Renal cortical epithelial cell (primary cell): ENCODE measurements around the gene FCRL3. TPM values are rescaled to one million over a fixed set of nuclear protein-coding genes. Genes with fewer than 3 reads are reported as not detected.
A peak's percentile ranks its signal among the peaks of the same experiment; 100 is the strongest.
"Not testable (repeated sequence)": the region's sequence is repeated elsewhere in the genome, so short reads cannot be mapped to it uniquely, and the experiment has no call there.

Experiments
- DNase-seq: peaks from one replicate; pipeline ENCODE4 v3.0.0-alpha.2; 2011; ENCODE audit warnings: low read depth
- total RNA-seq: library from RNA; depleted of rRNA; stranded (reverse); fragments of >200 nt; gene quantifications from 2 replicates; pipeline ENCODE4 v1.2.3, GENCODE V29; 2014

Gene FCRL3, protein sequence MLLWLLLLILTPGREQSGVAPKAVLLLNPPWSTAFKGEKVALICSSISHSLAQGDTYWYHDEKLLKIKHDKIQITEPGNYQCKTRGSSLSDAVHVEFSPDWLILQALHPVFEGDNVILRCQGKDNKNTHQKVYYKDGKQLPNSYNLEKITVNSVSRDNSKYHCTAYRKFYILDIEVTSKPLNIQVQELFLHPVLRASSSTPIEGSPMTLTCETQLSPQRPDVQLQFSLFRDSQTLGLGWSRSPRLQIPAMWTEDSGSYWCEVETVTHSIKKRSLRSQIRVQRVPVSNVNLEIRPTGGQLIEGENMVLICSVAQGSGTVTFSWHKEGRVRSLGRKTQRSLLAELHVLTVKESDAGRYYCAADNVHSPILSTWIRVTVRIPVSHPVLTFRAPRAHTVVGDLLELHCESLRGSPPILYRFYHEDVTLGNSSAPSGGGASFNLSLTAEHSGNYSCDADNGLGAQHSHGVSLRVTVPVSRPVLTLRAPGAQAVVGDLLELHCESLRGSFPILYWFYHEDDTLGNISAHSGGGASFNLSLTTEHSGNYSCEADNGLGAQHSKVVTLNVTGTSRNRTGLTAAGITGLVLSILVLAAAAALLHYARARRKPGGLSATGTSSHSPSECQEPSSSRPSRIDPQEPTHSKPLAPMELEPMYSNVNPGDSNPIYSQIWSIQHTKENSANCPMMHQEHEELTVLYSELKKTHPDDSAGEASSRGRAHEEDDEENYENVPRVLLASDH
- not detected in 2 replicates for total RNA-seq

DNA sequence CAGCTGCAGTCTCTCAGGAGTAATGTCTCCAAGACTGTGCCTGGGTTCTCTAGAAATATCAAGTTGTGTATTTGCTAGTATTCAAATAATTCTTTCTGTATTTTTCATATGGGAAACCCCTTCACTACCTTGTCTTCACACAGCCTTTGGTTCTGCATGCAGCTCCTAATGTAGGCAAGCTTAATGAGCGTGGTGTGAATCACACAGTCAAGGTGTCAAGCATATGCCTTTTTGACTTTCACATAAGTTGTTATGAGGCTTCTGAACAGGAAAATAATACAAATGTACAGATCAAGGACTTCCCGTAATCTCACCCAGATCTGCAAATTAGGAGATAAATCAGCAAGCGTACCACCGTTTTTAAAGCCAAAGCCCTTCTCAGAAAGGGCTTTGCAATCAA lies at the start of gene FCRL3:
Gene FCRL3 (minus strand): TSS at position 38 of the 400 bp plus-strand sequence. CDS start 280 bp downstream, outside the sequence.
- DNase-seq, result no peak

DNA sequence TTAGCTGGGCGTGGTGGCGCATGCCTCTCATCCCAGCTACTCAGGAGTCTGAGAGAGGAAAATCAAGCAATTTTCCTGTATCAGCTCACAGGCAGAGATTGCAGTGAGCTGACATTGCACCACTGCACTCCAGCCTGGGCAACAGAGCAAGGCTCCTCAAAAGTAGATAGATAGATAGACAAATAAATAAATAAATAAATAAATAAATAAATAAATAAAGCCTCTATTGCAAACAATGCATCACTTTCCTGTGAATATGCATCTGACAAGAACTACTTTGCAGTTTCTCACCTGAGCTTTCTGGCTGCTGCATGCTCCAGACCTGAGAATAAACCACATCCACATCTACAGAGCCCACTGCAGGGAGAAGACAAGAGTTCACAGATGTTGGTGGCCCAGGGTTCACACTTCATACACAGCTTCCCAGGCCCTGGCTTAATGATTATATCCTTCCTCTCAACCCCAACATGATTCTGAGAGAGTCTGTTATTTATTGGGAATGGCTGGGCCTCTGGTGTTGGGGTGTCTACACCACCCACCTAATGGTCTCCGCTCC lies 47.8 kb upstream of the FCRL3 start:
- DNase-seq, result no peak

DNA sequence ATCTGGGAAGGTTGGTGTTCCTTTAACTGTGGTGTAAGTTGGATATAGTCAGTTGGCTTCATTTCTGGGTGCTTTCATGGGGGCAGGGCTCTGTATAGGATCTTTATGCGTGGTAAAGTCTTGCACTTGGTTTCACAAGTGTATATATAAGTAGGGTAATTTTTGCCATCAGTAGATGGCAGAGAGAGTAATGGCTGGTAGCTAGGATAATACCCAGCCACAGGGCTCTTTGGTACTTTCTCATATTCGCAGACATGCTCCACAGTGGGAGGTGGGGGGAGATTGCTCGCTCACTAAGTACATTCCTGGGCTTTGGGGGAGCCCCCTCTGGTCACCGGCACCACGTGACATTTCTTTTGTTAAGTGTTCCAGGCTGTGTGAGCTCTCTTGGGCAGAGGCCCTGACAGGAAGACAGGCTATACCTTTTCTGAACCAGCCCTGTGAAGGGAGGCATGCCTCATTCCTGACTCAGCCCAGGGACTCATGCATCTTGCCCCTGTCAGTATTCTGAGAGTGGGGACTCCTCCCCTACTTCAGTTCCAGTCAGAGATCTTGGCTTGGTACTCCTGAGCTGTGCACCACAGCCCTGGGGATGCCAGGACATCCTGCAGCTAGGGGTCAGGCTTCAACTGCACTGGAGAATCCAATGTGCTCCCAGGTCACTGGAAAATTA lies 38.8 kb upstream of the FCRL3 start:
- DNase-seq, result peak; percentile 21

DNA sequence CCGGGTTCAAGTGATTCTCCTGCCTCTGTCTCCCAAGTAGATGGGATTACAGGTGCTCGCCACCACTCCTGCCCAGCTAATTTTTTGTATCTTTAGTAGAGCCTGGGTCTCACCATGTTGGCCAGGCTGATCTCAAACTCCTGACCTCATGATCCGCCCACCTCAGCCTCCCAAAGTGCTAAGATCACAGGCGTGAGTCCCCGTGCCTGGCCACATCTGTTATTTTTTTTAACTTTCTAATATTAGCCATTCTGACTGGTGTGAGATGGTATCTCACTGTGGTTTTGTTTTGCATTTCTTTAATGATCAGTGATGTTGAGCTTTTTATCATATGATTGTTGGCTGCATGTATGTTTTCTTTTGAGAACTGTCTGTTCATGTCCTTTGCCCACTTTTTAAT lies 35.4 kb upstream of the FCRL3 start:
- not testable (repeated sequence) for DNase-seq

DNA sequence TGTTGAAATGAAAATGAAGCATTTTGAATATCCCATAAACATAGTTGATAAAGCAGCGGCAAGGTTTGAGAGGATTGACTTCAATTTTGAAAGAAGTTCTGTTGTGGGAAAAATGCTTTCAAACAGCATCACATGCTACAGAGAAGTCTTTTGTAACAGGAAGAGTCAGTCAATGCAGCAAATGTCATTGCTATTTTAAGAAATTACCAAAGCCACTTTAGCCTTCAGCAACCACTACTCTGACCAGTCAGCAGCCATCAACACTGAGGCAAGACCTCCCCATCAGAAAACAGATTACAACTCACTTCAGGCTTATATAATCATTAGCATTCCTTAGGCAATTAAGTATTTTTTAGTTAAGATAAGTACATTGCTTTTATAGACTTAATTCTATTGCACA lies 33.8 kb upstream of the FCRL3 start:
- no peak for DNase-seq

DNA sequence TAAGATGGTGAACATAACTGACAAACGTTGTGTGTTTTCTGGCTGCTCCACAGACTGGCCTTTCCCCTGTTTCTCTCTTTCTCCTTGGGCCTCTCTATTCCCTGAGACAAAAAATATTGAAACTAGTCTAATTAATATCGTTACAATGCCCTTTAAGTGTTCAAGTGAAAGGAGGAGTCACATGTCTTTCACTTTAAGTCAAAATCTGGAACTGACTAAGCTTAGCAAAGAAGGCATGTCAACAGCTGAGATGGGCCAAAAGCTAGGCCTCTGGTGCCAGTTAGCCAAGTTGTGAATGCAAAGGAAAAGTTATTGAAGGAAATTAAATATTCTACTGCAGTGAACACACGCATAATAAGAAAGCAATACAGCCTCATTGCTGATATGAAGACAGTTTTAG lies 32.2 kb upstream of the FCRL3 start:
- no peak for DNase-seq

DNA sequence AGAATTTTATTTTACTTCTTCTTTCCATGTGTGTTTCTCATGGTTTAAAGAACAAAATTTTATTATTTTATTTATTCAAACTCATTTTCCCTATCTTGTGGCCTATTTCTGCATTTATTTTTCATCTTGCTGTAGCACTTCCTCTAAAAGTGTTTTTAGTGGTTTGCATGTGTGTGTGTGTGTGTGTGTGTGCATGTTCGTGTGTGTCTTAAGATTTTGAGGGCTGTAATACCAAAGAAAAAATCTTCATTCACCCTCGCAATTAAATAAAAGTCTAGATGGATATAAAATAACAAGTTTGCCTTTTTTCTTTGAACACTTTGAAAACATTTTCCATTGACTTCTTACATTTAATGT lies 24.6 kb upstream of the FCRL3 start:
- DNase-seq, result no peak

DNA sequence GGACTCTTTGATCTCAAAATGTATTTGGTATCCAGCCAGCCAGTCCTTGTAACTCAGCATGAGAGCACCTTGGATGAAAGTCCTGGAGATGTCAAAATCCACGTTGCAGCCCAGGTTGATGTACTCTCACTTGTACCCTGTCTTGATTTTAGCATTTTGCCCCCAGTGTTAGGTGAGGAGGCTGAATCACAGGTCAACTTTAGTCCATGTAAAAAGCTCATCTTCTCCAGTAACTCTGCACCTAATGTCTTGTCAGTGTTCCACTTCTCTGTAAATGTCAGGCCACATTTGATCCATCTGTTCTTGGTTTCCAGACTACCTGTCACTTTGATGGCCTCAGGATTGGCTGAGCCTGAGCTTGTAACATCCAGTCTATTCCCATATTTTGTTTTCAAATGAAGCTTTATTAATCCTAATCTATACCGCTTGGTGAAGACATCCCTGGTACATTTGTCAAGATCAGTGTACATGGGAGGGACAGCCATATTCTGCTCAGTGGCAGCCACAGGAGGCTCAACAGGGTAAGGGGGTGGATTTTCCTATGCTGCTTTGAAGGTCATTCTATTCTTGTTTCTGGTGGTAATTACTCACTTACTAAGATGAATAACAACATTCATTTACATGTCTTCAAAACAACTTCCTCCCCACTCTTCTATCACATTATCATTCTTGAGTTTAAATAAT lies 24.1 kb upstream of the FCRL3 start:
- no peak for DNase-seq

DNA sequence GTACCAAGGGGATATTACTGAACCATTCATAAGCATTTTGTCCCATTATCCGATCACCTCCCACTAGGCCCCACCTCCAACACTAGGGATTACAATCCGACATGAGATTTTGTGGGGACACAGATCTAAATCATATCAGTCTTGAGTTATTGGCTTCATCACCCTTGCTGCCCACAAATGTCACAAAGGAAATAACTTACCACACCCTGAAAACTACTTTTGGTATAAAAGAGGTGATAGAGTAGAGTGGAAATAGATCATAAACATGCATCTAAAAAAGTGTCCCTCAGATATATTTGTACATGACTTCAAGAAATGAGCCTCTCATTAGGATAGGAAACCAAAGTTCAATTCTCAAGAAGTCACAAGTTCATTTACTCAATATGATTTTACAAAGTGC lies 22.6 kb upstream of the FCRL3 start:
- DNase-seq, result no peak

DNA sequence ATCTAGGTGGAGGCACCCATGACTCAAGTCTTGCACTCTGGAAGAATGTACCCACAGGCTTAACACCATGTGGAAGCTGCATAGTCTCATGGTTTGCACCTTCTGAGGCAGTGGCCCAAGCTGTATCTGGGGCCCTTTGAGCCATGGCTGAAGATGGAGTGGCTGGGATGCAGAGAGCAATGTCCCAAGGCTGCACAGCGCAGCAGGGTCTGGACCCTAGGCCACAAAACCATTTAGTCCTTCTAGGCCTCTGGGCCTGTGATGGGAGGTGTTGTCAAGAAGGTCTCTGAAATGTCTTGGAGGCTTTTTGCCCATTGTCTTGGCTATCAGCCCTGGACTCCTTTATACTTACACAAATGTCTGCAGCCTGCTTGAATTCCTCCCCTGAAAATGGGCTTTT lies 21.4 kb upstream of the FCRL3 start:
- DNase-seq, result no peak

DNA sequence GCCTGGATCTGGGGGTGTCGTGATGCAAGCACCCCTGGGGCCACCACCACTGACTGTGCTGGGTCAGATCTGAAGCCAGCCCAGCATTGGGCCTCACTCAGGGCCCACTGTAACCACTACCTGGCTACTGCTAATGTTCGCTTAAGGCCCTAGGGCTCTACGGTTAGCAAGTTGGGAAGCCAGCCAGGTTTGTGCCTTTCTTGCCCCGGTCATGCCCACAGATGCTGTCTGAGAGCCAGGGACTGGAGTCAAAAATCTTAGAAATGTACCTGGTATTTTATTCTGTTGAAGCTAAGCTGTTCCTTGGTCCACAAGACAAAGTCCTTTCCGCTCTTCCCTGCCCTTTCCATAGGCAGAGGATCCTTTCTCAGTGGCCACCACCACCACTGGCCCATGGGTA lies 15.2 kb upstream of the FCRL3 start:
- DNase-seq, result no peak

DNA sequence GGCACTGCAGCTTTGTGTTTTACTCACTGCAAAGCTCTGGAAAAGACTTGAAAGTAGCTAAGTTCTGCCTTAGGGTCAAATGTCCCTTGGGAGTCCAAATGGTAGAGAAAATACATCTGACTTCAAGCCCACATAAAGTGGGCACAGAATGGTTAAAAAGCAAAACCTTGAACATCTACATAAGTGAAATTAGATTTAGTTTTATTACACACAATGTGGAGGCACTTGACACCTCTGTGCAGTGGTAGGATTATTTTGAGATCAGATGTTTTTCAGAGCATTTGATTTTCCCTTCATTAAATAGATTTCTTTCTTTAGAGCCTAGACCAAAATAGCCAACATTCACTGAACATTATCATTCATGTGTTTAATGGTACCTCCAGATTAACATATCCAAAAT lies 11.2 kb upstream of the FCRL3 start:
- DNase-seq, result no peak

DNA sequence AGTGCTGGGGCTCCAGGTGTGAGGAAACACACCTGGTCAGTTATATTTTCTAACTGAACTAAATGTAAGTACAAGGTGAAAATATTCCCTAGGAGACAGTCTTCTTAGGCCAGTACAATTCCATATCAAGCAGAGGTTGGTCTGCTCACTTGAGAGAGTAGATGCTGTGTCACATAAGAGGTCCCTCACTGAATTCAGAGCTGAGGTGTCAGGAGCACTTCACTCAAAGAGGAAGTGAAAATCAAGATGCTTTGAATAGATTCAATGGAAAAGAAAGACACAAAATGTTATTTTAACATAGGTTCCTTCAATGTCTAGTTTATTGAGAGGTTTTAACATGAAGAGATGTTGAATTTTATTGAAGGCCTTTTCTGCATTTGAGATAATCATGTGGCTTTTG lies 4.3 kb upstream of the FCRL3 start:
- DNase-seq, result no peak

DNA sequence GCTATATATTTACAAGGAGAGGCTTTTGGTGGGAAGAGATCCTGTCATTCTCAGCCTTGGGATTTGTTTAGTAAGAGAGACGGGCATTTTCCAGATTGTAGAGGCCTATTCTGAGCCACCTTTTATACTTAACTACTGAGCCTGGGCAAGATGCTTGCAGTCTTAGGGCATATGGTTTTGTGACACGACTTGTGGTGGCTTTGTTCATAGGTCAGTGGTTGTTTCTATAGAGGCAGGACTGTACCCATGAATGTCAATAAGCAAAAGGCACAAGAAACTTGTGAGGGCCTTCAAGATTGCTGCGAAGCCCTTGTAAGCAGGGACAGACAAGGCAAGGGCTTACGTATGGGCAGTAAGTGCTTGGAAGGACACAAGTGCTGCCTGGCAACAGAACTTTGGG lies 3.4 kb upstream of the FCRL3 start:
- DNase-seq, result no peak

DNA sequence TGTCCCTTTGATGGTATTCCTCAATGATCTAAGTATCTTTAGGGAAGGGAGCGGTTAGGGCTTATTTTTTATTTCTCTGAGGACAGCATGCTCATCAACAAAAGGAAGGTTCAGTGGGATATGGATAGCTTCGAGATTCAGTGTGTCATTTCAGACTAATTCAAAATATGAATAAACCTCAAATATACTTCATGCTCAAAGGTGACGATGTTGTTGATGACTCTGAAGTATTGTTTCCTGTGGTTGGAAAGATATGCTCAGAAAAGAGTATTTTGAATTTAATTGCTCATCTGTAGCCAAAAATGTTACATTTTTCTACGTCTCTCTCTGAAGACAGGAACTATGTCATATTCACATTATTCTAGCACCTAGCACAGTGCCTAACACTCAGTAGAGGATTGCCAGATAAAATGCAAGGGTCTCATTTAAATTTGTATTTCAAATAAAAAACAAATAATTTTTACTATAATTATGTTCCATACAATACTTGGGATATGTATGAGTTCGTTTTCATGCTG lies 1.8 kb upstream of the FCRL3 start:
- DNase-seq, result no peak

DNA sequence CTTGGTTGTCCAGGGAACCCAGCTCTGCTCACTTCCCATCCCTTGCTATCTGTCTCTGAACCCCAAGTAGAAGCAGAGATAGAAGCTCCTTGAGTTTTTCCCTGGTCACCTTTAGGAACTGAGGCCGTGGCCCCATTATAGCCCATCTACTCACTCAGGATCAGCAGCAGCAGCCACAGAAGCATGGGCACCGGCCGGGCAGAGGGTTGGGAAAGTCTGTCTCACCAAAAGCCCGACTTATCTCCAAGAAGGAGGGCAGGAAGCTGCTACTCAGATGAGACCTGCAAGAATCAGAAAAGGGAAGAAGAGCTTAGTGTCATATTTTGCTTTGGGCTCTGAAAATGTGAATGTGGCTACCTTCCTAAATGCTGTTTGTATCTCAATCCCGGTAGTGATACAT lies 264 bp downstream of the FCRL3 start:
- DNase-seq, result no peak

DNA sequence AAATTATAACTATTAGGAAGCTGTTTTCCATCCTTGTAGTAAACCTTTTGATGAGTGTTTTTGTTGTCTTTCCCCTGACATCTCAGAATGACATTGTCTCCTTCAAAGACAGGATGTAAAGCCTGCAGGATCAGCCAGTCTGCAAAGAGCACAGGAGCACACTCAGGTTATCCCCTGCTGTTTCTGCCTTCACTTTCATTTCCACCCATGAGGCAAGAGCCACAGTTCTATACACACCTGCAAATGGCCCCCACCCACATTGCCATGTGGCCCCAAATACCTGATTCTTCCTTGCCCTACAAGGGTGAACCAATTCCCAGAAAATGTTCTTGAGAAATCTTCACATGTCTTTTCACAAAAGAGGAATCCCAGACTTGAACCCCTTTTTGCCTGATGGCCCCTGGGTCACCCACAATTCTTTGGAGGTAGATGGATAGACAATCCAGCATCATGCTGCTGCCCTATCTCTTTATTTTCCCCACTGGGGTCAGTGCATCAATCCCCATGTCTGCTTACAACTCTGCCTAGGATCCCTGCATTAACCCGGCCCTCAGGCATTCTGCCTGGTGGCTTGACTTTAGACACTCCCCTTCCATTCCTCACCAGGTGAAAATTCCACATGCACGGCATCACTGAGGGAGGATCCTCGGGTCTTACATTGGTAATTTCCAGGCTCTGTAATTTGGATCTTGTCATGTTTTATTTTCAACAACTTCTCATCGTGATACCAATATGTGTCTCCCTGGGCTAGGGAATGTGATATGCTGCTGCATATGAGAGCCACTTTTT lies 2.6 kb downstream of the FCRL3 start:
- DNase-seq, result no peak

DNA sequence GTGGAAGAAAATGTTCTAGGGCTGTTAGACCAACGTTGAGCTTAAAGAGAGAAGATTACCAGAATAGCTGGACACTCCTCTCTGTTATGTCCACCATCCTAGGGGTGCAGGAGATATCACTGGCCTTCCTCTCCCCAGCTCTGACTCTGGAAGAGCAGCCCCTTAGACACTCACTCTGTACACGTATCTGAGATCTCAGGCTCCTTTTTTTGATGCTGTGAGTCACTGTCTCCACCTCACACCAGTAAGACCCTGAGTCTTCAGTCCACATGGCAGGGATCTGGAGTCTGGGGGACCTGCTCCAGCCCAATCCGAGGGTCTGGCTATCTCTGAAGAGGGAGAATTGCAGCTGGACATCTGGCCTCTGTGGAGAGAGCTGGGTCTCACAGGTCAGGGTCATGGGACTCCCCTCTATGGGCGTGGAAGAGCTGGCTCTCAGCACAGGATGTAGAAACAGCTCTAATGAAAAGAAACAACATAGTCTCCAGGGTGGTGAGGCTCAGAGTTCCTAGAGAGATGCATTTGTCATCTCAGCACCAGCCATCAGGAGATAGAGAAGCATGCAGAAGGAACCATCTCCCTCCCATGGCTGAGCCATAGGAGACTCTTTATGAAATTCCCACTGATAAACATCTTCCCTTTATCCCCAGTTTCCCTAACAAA lies 3.5 kb downstream of the FCRL3 start:
- no peak for DNase-seq

DNA sequence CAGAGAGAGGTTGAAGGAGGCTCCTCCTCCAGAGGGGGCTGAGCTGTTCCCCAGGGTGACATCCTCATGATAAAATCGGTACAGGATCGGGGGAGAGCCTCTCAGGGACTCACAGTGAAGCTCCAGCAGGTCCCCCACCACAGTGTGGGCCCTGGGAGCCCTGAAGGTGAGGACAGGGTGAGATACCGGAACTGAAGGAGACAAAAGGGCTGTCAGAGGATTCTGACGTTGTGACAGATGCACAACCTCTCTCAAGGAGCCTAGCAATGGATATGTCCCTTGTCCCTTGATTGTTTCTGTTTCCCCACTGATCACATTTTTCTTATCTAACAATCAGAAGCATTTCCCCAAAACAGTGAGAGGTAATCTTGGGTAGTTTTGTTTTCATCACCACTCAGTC lies 5.2 kb downstream of the FCRL3 start:
- DNase-seq, result no peak

DNA sequence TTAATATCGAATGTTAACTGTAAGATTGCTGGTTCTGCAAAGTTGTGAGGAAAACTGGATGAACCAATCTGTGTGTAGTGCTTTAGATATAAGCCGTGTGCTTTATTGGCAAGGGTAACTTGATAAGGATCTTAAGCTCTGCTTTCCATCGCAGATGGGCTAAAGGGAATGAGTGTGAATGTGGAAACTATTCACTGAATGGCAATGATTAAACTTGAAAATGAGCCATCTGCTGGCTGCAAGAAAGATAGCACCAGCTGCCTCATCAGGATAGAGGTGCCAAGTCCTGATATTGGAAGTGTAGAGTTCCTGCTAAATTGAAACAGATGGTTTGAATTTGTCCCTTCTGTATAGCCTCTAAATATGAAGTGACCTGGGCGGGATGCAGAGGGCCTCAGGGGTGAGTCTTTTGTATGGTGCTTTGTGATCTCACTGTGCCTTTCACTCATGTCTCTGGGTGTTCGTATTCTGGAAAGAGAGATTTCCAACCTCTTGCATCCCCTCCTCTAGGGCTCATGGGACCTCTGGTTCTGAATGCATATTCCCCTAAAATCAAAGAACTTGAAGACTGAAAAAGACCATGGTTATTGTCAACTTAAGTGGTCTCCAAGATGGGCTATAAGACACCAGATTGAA lies 9.2 kb downstream of the FCRL3 start:
- peak; percentile 46 for DNase-seq
